Epithelial cell of esophagus (primary cell): ENCODE data around the gene PEA15.

Experiments used
- DNase-seq: peaks from one replicate; pipeline ENCODE4 v3.0.0; 2010; ENCODE audit warnings: low read depth
- H3K4me3 ChIP-seq: 2 replicates; pipeline ENCODE4 v1.5.1; 2011; ENCODE audit warnings: mild to moderate bottlenecking, low read length, control low read depth
- TF ChIP-seq, protein P1 (sequence below): IDR thresholded peaks from 2 replicates; pipeline ENCODE4 v1.5.1; 2011; ENCODE audit warnings: low read depth, mild to moderate bottlenecking, low read length, control low read depth, inconsistent platforms; ENCODE audit not compliant: insufficient read depth; ENCODE audit errors: missing control alignments

The PEA15 gene

DNA sequence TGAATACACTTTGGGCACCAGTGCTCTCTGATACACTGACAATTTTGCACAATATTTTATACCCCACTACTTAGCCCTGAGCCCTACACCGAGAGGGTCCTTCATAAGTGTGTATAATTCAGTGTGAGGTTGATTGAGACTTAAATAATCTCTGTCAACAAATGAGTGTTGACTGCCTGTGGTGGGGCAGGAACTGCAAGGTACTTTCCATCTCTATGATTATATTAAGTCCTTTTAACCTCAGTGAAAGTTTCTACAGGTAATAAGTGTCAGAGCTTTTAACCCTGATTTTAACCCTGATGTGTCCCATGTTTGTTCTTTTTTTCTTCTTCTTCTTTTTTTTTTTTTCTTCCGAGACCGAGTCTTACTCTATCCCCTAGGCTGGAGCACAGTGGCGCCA, 9.0 kb upstream of the PEA15 start:
- no peak for DNase-seq
- H3K4me3 ChIP-seq, result no peak overlapping the region
- TF ChIP-seq, protein P1, sequence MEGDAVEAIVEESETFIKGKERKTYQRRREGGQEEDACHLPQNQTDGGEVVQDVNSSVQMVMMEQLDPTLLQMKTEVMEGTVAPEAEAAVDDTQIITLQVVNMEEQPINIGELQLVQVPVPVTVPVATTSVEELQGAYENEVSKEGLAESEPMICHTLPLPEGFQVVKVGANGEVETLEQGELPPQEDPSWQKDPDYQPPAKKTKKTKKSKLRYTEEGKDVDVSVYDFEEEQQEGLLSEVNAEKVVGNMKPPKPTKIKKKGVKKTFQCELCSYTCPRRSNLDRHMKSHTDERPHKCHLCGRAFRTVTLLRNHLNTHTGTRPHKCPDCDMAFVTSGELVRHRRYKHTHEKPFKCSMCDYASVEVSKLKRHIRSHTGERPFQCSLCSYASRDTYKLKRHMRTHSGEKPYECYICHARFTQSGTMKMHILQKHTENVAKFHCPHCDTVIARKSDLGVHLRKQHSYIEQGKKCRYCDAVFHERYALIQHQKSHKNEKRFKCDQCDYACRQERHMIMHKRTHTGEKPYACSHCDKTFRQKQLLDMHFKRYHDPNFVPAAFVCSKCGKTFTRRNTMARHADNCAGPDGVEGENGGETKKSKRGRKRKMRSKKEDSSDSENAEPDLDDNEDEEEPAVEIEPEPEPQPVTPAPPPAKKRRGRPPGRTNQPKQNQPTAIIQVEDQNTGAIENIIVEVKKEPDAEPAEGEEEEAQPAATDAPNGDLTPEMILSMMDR, result no peak

GRCh38 chr1:160197231-160197630, 8.0 kb upstream of the PEA15 start:
- no peak for DNase-seq
- TF ChIP-seq, protein P1, result no peak
- no peak overlapping the region for H3K4me3 ChIP-seq

DNA sequence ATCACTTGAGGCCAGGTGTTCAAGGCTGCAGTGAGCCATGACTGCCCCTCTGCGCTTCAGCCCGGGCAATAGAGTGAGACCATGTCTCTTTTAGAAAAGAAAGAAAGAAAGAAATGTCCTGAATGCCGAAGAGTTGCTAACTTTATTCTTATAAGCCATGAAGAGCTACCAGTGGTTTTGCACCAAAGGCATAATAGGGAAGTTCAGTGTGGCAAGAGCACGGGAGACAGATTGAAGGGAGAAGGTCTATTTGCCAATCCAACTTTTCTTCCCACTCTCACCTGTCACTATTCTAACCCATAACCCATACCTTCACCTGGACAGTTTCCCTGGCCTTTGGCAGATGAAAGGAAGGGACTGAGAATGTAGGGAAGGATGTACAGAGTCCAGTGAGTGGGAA, 4.4 kb upstream of the PEA15 start:
- TF ChIP-seq, protein P1, result no peak
- DNase-seq, result no peak
- H3K4me3 ChIP-seq, result no peak overlapping the region

GRCh38 chr1:160204526-160205241, 500 bp upstream of the PEA15 start:
- peak overlapping the region; percentile 29 for H3K4me3 ChIP-seq
- no peak for DNase-seq
- TF ChIP-seq, protein P1, result no peak

DNA sequence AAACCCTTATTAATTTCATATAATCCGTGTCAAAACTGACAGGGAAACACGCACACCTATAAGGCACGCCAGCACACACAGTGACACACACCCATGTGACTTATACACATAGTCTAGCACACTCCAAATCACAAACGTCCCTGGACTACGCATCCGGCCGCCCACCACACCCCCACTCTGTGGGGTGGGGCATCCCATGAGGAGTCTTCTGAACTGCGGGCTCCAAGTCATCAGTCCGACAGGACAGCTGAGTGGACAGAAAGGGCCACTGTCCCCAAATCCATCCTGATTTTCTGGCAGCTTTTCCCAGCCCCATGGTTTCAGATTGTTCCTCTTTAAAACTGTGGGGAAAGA, 829 bp downstream of the PEA15 start:
- H3K4me3 ChIP-seq, result peak overlapping the region; percentile 86
- DNase-seq, result peak; percentile 76
- TF ChIP-seq, protein P1, result no peak

DNA sequence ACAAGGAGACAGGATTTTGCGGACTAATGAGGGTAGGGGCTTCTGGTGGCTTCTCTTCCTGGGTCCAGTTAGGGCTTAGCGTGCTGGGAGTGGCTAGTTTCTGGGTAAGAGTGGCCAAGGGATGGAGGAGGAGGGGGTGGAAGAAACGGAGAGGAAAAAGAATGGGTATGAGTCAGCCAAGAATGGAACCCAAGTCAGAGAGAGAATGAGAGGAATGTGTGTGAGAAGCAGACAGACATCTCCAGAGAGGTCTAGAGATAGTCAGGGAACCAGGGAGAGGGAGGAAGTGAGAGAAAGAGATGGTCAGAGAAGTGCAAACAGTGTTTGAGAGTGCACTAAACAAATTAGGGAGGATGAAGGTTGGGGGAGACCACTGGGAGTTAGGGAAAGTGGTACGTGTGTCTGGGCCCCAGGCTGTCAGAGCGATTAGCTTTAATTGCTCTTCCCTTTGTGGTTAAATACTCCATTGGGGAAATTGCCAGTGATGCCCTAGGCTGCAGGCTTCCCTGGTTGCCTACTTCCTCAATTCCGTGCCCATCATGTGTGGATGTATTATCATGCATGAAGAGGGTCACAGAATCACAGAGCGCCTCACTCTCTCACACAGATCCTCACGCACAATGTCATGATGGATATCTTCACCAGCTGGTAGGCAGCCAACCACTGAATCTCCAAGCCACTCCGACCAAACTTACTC, 1.4 kb downstream of the PEA15 start:
- peak; percentile 59 for DNase-seq
- H3K4me3 ChIP-seq, result peak overlapping the region; percentile 86
- TF ChIP-seq, protein P1, result no peak
